Measurements from ENCODE around the gene TINAGL1. TPM values are rescaled to one million over a fixed set of nuclear protein-coding genes. Genes with fewer than 3 reads are reported as not detected.
A peak's percentile ranks its signal among the peaks of the same experiment; 100 is the strongest.
"Not testable (repeated sequence)": the region's sequence is repeated elsewhere in the genome, so short reads cannot be mapped to it uniquely, and the experiment has no call there.

Gene TINAGL1
- total and polyA plus RNA-seq, 10 donors = 18.5 to 393 (median 229) TPM

DNA sequence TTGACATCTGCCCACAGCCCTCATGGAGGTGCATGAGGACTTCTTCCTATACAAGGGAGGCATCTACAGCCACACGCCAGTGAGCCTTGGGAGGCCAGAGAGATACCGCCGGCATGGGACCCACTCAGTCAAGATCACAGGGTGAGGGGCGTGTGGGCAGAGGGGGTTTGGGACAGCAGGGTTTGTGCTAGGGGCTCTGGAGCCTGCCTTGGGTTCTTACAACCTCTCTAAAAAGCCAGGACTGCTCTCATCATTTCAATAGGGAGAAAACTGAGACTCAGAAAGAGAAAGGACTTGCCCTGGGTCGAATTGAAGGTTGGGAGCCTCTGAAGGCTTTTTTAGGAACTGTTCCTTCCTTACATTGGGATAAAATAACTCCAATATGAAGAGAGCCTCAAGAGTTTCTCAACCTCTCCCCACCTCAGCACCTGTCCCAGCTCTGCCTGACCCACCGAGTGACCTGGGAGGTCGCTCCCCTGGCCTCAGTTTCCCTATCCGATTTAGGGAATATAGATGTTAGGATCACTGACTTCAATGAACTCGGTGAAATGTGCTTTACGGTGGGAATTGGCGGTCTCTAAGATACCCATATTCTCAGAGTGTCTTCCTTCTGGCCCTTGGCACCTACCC is 9.5 kb downstream of the TINAGL1 start:
- H3K4me3 ChIP-seq = no peak overlapping the region
- H3K36me3 ChIP-seq = peaks cover 0 to 50% (median 15%) of the 10 kb centered on the region in 6 donors
- TF ChIP-seq POLR2A (IDR thresholded peaks at IDR 0.05) = no peak
- no peak for TF ChIP-seq POLR2AphosphoS5 (IDR thresholded peaks at IDR 0.05)
- TF ChIP-seq, protein P1, sequence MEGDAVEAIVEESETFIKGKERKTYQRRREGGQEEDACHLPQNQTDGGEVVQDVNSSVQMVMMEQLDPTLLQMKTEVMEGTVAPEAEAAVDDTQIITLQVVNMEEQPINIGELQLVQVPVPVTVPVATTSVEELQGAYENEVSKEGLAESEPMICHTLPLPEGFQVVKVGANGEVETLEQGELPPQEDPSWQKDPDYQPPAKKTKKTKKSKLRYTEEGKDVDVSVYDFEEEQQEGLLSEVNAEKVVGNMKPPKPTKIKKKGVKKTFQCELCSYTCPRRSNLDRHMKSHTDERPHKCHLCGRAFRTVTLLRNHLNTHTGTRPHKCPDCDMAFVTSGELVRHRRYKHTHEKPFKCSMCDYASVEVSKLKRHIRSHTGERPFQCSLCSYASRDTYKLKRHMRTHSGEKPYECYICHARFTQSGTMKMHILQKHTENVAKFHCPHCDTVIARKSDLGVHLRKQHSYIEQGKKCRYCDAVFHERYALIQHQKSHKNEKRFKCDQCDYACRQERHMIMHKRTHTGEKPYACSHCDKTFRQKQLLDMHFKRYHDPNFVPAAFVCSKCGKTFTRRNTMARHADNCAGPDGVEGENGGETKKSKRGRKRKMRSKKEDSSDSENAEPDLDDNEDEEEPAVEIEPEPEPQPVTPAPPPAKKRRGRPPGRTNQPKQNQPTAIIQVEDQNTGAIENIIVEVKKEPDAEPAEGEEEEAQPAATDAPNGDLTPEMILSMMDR (IDR thresholded peaks at IDR 0.05 in 8 of 11, conservative IDR thresholded peaks at IDR 0.05 in 3 of 11) = no peak
- peaks cover 0 to 29% (median 6%) of the 10 kb centered on the region in 7 donors for H3K27me3 ChIP-seq (replicated peaks in 1 of 7)
- WGBS, 5 donors = 72 to 84% (median 79%) methylated on average over 11 of the region's 11 CpGs
- no peaks in the 10 kb centered on the region for H3K9me3 ChIP-seq
- H3K4me1 ChIP-seq = peaks cover 27 to 91% (median 70%) of the 10 kb centered on the region in 6 donors
- intact Hi-C loops (cut with DNase I; ENCODE audit: low total_unique reads) = no loop called here
- peak overlapping the region in 6 of 8 donors; percentile 60 to 92 (median 86) for H3K27ac ChIP-seq
- no peak for DNase-seq

DNA sequence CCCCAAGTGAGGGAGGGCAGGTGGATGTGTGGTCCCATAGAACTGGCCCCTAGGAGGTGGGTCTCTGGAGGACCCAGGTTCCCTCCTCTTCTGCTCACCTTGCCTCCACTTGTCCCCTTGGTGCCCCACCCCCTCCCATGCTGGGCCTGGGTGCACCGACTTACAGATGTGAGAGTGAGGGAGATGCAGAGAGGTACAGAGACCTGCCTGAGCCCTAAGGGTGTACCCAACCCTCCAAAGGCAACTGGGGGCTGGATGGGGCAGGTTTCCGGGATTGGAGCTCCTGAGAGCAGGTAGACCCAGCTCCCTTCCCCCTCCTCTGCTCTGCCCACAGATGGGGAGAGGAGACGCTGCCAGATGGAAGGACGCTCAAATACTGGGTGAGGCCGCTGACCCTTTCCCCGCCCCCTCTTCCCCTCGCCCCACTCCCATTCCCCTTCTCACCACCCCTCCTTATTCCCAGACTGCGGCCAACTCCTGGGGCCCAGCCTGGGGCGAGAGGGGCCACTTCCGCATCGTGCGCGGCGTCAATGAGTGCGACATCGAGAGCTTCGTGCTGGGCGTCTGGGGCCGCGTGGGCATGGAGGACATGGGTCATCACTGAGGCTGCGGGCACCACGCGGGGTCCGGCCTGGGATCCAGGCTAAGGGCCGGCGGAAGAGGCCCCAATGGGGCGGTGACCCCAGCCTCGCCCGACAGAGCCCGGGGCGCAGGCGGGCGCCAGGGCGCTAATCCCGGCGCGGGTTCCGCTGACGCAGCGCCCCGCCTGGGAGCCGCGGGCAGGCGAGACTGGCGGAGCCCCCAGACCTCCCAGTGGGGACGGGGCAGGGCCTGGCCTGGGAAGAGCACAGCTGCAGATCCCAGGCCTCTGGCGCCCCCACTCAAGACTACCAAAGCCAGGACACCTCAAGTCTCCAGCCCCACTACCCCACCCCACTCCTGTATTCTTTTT is 10.3 kb downstream of the TINAGL1 start:
- H3K4me1 ChIP-seq = peaks cover 27 to 83% (median 66%) of the 10 kb centered on the region in 6 donors
- peaks cover 0 to 50% (median 15%) of the 10 kb centered on the region in 6 donors for H3K36me3 ChIP-seq
- WGBS, 5 donors = 70 to 82% (median 74%) methylated on average over 31 to 47 of the region's 47 CpGs

DNA sequence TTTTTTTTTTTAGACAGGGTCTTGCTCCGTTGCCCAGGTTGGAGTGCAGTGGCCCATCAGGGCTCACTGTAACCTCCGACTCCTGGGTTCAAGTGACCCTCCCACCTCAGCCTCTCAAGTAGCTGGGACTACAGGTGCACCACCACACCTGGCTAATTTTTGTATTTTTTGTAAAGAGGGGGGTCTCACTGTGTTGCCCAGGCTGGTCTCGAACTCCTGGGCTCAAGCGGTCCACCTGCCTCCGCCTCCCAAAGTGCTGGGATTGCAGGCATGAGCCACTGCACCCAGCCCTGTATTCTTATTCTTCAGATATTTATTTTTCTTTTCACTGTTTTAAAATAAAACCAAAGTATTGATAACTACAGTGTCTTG is 11.0 kb downstream of the TINAGL1 start:
- DNase-seq; intact Hi-C loops (cut with DNase I; ENCODE audit: low total_unique reads); H3K4me3 ChIP-seq; H3K9me3 ChIP-seq: not testable (repeated sequence)
- H3K4me1 ChIP-seq = peaks cover 27 to 76% (median 61%) of the 10 kb centered on the region in 6 donors
- H3K27ac ChIP-seq = peak overlapping the region in 6 of 8 donors; percentile 75 to 92 (median 86)
- peaks cover 0 to 29% (median 6%) of the 10 kb centered on the region in 7 donors for H3K27me3 ChIP-seq (replicated peaks in 1 of 7)
- peaks cover 0 to 50% (median 15%) of the 10 kb centered on the region in 6 donors for H3K36me3 ChIP-seq
- 90 to 95% (median 92%) methylated on average over 5 of the region's 5 CpGs for WGBS, 5 donors

More for the DNA sequence above, 10.3 kb downstream of the TINAGL1 start:
- H3K27me3 ChIP-seq (replicated peaks in 1 of 7) = peaks cover 0 to 29% (median 6%) of the 10 kb centered on the region in 7 donors
- no peaks in the 10 kb centered on the region for H3K9me3 ChIP-seq
- peak overlapping the region in 6 of 8 donors; percentile 75 to 92 (median 86) for H3K27ac ChIP-seq
- TF ChIP-seq POLR2A (IDR thresholded peaks at IDR 0.05) (no peak), POLR2AphosphoS5 (IDR thresholded peaks at IDR 0.05) (peak in 1 of 3 donors; percentile 65)
- H3K4me3 ChIP-seq = peak overlapping the region in 1 of 8 donors; percentile 4
- intact Hi-C loops (cut with DNase I; ENCODE audit: low total_unique reads) = no loop called here
- no peak for DNase-seq

DNA sequence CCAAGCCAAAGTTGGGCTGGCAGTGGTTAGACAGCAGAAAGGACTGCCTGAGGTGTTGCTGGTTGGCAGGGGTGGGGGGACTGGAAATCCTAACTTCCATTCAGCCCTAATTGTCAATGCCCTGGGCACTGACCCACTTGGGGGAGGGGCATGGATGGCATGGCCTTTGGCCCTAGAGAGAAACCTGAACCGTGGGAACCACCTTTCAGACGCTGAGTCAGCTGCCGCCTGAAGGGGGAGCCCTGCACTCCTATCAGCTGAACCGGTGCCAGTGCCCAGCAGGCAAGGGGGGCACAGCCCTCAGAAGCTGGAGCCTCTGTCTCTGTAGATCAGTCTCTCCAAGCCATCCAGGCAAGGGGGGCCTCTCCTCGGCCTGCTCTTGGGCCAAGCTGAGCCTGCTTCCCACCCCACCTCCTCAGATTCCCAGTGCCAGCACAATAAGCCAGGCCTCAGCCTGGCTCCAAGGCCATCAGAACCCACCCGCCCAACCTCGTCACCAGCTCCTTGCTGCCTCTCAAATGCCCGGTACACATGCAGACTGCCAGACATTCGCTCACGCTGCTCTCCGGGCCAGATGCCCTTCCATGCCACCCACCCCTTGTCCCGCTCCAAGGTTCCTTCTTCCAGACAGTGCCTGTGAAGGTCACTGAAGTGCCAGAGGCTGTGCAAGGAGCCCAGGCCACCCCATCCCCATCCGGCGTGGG is 11.6 kb downstream of the TINAGL1 start:
- Histone ChIP-seq H3K4me1 (peaks cover 27 to 71% (median 57%) of the 10 kb centered on the region in 6 donors), H3K27ac (peak overlapping the region; percentile 55 to 92 (median 82)), H3K36me3 (peaks cover 0 to 45% (median 15%) of the 10 kb centered on the region in 6 donors), H3K4me3 (peak overlapping the region in 1 of 8 donors; percentile 52), H3K27me3 (replicated peaks in 1 of 7) (peaks cover 0 to 29% (median 6%) of the 10 kb centered on the region in 7 donors), H3K9me3 (no peaks in the 10 kb centered on the region)
- DNase-seq = no peak
- TF ChIP-seq POLR2AphosphoS5 (IDR thresholded peaks at IDR 0.05) (peak; percentile 53 to 67 (median 64)), POLR2A (IDR thresholded peaks at IDR 0.05) (no peak)
- TF ChIP-seq, protein P1 (IDR thresholded peaks at IDR 0.05 in 8 of 11, conservative IDR thresholded peaks at IDR 0.05 in 3 of 11) = peak in 8 of 11 experiments; percentile 21 to 67 (median 54)
- intact Hi-C loops (cut with DNase I; ENCODE audit: low total_unique reads) = no loop called here
- WGBS, 5 donors = 50 to 71% (median 57%) methylated on average over 9 to 14 of the region's 14 CpGs

Measured in spleen (tissue), 11 donors.